Measurements from ENCODE around the gene HSD17B12.

DNA sequence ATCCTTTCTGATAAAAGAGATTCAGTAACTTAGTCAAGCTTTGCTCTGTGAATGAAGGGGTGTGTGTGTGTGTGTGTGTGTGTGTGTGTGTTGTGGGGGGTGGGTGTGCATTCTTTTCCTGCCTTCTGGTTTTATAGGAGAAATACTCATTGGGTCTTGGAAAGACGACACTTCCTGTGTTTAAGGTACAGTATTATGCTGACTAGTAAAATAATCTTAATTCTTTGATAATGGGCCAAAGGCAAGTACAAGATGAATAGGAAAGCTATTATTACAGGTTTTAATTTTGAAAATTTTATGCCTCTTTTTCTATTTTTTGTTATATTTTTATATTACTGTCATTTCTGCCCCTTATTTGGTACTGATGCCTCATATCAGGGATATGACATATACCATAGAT lies 26.1 kb downstream of the HSD17B12 start:
- TF ChIP-seq, protein P1, sequence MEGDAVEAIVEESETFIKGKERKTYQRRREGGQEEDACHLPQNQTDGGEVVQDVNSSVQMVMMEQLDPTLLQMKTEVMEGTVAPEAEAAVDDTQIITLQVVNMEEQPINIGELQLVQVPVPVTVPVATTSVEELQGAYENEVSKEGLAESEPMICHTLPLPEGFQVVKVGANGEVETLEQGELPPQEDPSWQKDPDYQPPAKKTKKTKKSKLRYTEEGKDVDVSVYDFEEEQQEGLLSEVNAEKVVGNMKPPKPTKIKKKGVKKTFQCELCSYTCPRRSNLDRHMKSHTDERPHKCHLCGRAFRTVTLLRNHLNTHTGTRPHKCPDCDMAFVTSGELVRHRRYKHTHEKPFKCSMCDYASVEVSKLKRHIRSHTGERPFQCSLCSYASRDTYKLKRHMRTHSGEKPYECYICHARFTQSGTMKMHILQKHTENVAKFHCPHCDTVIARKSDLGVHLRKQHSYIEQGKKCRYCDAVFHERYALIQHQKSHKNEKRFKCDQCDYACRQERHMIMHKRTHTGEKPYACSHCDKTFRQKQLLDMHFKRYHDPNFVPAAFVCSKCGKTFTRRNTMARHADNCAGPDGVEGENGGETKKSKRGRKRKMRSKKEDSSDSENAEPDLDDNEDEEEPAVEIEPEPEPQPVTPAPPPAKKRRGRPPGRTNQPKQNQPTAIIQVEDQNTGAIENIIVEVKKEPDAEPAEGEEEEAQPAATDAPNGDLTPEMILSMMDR (conservative IDR thresholded peaks at IDR 0.05; ENCODE audit: low read depth, low read length), result no peak
- no peak for TF ChIP-seq EZH2 (IDR thresholded peaks at IDR 0.05; ENCODE audit: borderline replicate concordance, low read depth, low read length, poor library complexity, severe bottlenecking)
